NT2/D1 (cell line): ENCODE measurements around the gene M1AP.
A peak's percentile ranks its signal among the peaks of the same experiment; 100 is the strongest.

ENCODE experiments used
- DNase-seq: peaks from one replicate; pipeline ENCODE4 v3.0.0-alpha.2; 2011; ENCODE audit warnings: low read depth, low spot score
- H3K27me3 ChIP-seq: 2 replicates; pipeline ENCODE4 v1.6.0; 2011; ENCODE audit warnings: mild to moderate bottlenecking; ENCODE audit not compliant: insufficient read length, insufficient read depth
- H3K36me3 ChIP-seq: 2 replicates; pipeline ENCODE4 v1.6.1; 2011; ENCODE audit warnings: mild to moderate bottlenecking, low read length, mixed read lengths; ENCODE audit not compliant: insufficient read depth, insufficient read length
- H3K4me1 ChIP-seq: 2 replicates; pipeline ENCODE4 v1.5.1; 2011; ENCODE audit not compliant: insufficient read depth, insufficient read length
- H3K4me3 ChIP-seq: 2 replicates; pipeline ENCODE4 v1.5.1; 2011; ENCODE audit warnings: low read depth; ENCODE audit not compliant: insufficient read length
- H3K9ac ChIP-seq: 2 replicates; pipeline ENCODE4 v1.6.0; 2011; ENCODE audit warnings: low read depth; ENCODE audit not compliant: insufficient read length
- H3K9me3 ChIP-seq: 2 replicates; pipeline ENCODE4 v1.5.1; 2011; ENCODE audit warnings: mild to moderate bottlenecking, low read length; ENCODE audit not compliant: insufficient read depth
- SUZ12 ChIP-seq: IDR thresholded peaks from 2 replicates; pipeline ENCODE4 v1.6.1; 2011; ENCODE audit not compliant: insufficient read length, insufficient read depth; ENCODE audit errors: extremely low read depth
- YY1 ChIP-seq: IDR thresholded peaks from 2 replicates; pipeline ENCODE4 v1.6.1; 2011; ENCODE audit not compliant: insufficient read length, insufficient read depth
- ZNF274 ChIP-seq: IDR thresholded peaks from 2 replicates; pipeline ENCODE4 v1.6.1; 2011; ENCODE audit warnings: mild to moderate bottlenecking, low read depth, low read length

The M1AP gene

DNA sequence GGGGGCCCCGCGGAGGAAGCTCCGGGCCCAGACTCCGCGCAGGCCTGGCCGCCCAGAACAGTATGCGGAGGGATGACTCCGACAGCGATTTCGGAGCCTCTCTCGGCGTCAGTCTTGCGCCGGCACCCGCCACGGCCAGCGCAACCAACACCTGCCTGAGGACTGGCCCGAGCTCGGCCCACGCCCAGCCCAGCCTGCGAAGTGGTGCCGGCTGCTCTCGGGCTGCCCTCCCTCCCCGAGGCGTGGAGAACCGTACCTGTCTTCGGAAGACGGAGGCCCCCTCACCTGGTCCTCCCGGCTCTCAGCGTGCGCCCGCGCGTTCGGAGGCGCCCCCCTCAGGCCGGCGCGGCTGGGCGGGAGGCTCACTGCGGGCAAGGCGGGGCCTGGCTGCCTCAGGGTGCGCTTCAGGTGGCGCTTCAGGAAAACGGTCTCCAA lies at the start of gene M1AP:
Gene M1AP, minus strand, starts transcription at position 322 of the 435 bp plus-strand sequence. CDS start 8,055 bp downstream, outside the sequence.
- DNase-seq: peak; percentile 33
- peak within 1 kb of the TSS; percentile 66 for H3K4me3 ChIP-seq
- peak within 1 kb of the TSS; percentile 72 for H3K9ac ChIP-seq
- no peaks in the 10 kb centered on the region for H3K4me1 ChIP-seq
- no peak for TF ChIP-seq SUZ12
- no peak for TF ChIP-seq ZNF274
- no peak for TF ChIP-seq YY1
- H3K9me3 ChIP-seq: peaks cover 16% of the 10 kb centered on the region
- peaks cover 7% of the 10 kb centered on the region for H3K27me3 ChIP-seq
- H3K36me3 ChIP-seq: no peaks in the 10 kb centered on the region

DNA sequence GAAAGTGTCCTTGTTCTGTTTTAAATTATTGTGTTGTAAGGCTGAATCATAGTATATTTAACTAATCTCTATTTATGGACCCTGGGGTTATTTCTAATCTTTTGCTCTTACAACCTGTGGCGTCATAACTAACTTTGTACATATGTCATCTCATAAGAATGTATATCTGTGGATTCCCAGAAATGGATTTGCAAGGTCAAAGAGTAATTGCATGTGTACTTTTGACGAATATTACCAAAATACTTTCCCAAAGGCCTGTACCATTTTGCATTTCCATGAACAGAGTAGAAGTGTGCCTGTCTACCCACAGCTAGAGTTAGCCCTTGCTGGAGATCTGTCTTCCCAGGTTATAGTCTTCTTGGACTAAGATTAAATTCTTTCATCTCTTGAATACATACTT lies 48.7 kb upstream of the M1AP start:
- no peak for TF ChIP-seq YY1
- no peak for TF ChIP-seq ZNF274
- no peak for TF ChIP-seq SUZ12
- Histone ChIP-seq H3K27me3 (no peaks in the 10 kb centered on the region), H3K4me1 (peaks cover 2% of the 10 kb centered on the region), H3K36me3 (no peaks in the 10 kb centered on the region), H3K9ac (no peak overlapping the region), H3K4me3 (no peak overlapping the region), H3K9me3 (no peaks in the 10 kb centered on the region)
- no peak for DNase-seq

DNA sequence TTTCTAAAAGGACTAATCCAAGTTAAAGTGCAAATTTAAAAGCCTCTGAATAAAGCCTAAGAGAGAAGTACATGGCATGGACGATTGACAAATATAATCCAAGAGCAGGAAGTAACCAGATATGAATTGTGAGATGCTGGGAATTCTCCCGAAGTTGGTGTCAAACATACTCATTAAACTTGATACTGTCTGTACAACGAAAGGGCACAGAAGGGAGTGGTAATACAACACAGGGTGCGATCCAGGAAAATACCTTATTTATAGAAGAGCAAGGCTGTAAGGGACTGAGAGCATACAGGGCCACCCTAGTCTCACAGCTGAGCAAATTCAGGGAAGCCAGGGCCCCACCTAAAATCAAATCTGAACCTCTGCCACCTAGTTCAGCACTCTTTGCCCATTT lies 47.5 kb upstream of the M1AP start:
- H3K9me3 ChIP-seq: no peaks in the 10 kb centered on the region
- H3K9ac ChIP-seq: no peak overlapping the region
- no peaks in the 10 kb centered on the region for H3K27me3 ChIP-seq
- DNase-seq: no peak
- H3K36me3 ChIP-seq: no peaks in the 10 kb centered on the region
- TF ChIP-seq YY1: no peak
- TF ChIP-seq SUZ12: no peak
- TF ChIP-seq ZNF274: no peak
- no peaks in the 10 kb centered on the region for H3K4me1 ChIP-seq
- H3K4me3 ChIP-seq: no peak overlapping the region

DNA sequence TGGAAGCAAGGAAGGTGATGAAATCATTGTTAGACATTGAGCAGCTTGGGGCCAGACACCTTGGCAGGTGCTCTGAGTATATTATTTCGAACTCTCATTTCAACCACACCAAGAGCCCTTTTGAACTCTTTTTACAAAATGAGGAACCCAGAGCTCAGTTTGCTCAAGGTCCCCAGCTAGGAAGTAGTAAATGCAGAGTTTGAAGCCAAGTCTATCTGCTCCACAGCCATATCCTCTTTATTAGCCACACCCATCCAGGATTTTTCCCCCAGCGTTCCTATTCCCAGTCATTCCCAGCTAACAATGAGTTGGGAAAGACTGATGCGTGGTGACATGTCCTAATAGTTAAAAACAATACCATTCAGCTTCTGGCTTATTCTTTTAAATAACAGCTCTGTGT lies 46.2 kb upstream of the M1AP start:
- H3K9me3 ChIP-seq: no peaks in the 10 kb centered on the region
- H3K27me3 ChIP-seq: no peaks in the 10 kb centered on the region
- no peaks in the 10 kb centered on the region for H3K4me1 ChIP-seq
- no peak overlapping the region for H3K9ac ChIP-seq
- DNase-seq: no peak
- no peak for TF ChIP-seq ZNF274
- no peak for TF ChIP-seq SUZ12
- no peak for TF ChIP-seq YY1
- no peak overlapping the region for H3K4me3 ChIP-seq
- no peaks in the 10 kb centered on the region for H3K36me3 ChIP-seq

GRCh38 chr2:74693668-74694067 lies 45.5 kb upstream of the M1AP start:
- H3K4me1 ChIP-seq: no peaks in the 10 kb centered on the region
- no peak overlapping the region for H3K4me3 ChIP-seq
- no peaks in the 10 kb centered on the region for H3K36me3 ChIP-seq
- TF ChIP-seq YY1 (no peak), SUZ12 (no peak), ZNF274 (no peak)
- no peaks in the 10 kb centered on the region for H3K27me3 ChIP-seq
- no peaks in the 10 kb centered on the region for H3K9me3 ChIP-seq
- H3K9ac ChIP-seq: no peak overlapping the region
- no peak for DNase-seq

GRCh38 chr2:74693213-74693612 lies 45.1 kb upstream of the M1AP start:
- H3K27me3 ChIP-seq: no peaks in the 10 kb centered on the region
- no peaks in the 10 kb centered on the region for H3K36me3 ChIP-seq
- DNase-seq: no peak
- H3K4me3 ChIP-seq: no peak overlapping the region
- TF ChIP-seq ZNF274 (no peak), YY1 (no peak), SUZ12 (no peak)
- H3K9ac ChIP-seq: no peak overlapping the region
- no peaks in the 10 kb centered on the region for H3K4me1 ChIP-seq
- no peaks in the 10 kb centered on the region for H3K9me3 ChIP-seq

DNA sequence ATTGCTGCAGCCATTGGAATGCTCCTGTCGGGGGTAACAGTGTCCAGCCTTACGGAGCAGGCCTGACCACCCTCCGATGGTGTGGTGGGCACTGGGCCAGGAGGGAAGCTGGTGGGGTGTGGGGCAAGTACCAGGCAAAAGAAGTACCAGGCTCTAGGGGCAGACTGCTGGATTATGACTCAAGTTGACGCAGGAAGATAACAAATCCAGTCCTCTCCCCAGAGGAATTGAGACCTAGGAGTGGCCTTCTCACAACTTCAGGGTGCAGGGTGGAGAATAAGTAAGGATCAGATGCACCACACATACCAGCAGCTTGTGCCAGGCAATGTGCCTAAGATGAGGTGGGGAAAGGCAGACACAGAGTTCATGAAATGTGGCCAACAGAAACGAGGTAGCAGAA lies 43.8 kb upstream of the M1AP start:
- H3K4me3 ChIP-seq: no peak overlapping the region
- no peaks in the 10 kb centered on the region for H3K27me3 ChIP-seq
- no peaks in the 10 kb centered on the region for H3K4me1 ChIP-seq
- TF ChIP-seq SUZ12 (no peak), ZNF274 (no peak), YY1 (no peak)
- no peaks in the 10 kb centered on the region for H3K9me3 ChIP-seq
- no peak for DNase-seq
- no peaks in the 10 kb centered on the region for H3K36me3 ChIP-seq
- H3K9ac ChIP-seq: no peak overlapping the region

DNA sequence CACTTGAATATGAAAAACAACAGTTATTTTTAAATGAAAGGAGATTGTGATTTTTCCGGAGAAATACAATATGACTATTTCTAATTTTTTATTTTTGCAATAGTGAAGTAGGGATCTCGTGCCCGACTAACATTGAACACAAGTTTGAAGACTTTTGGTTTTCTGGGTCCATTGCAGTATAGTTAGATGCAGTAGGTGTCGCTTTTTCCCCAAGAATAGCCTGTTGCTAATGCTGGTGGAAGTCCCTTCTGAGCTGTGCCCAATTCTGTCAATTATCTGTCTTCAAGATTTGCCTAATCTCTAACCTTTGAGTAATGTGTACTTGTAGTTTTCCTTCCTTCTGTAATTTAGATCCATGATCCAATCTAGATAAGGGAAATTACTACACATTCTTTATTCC lies 42.4 kb upstream of the M1AP start:
- peak; percentile 55 for DNase-seq
- no peaks in the 10 kb centered on the region for H3K9me3 ChIP-seq
- H3K4me3 ChIP-seq: no peak overlapping the region
- TF ChIP-seq ZNF274: no peak
- no peak for TF ChIP-seq SUZ12
- TF ChIP-seq YY1: no peak
- H3K4me1 ChIP-seq: no peaks in the 10 kb centered on the region
- no peaks in the 10 kb centered on the region for H3K36me3 ChIP-seq
- no peak overlapping the region for H3K9ac ChIP-seq
- no peaks in the 10 kb centered on the region for H3K27me3 ChIP-seq
